K562 (cell line): ENCODE measurements around the gene KRTCAP2. TPM values are rescaled to one million over a fixed set of nuclear protein-coding genes. Genes with fewer than 3 reads are reported as not detected.

Experiments used
- ATAC-seq: fragments of 200-7000 bp; cut with Tn5 transposase; 3 replicates; pipeline ENCODE4 v1.9.1; 2020; ENCODE audit warnings: moderate library complexity
- BruUV-seq: library from RNA; stranded (reverse); fragments of 400-500 nt; replicated peaks from 2 replicates; lab custom pipeline; 2021; lab: Mats Ljungman, UMichigan
- CTCF ChIA-PET: fragments of 300-600 bp; formaldehyde crosslinking; extraction: SDS; loops from one replicate; lab custom pipeline; 2021; ENCODE audit warnings: low intra/inter-chr PET ratio; lab: Yijun Ruan, JAX
- POLR2A ChIA-PET: fragments of 300-600, 350-650 bp; sonication (Branson Sonifier 250); formaldehyde crosslinking; extraction: SDS; loops from one replicate; lab custom pipeline; 2021; ENCODE audit warnings: antibody characterized with exemption, inconsistent platforms; lab: Yijun Ruan, JAX
- DNase-seq, 4 experiments: peaks; one replicate each; pipeline versions ENCODE4 v3.0.0 to v3.0.0-alpha.2; 2011 to 2018; ENCODE audit warnings: low spot score in 3 of 4, mixed read lengths in 3 of 4; ENCODE audit errors: extremely low read depth in 1 of 4
- FAIRE-seq: peaks from 2 replicates; lab custom pipeline; 2011; peaks lifted over from hg19 to GRCh38; lab: Jason Lieb, UNC
- H2AFZ ChIP-seq: 2 replicates; pipeline ENCODE4 v1.6.0; 2011; ENCODE audit warnings: low read depth, low read length, control low read depth, inconsistent platforms
- H3K27ac ChIP-seq: fragments of 200-600 bp; 3 replicates; pipeline ENCODE4 v1.8.0; 2011; ENCODE audit warnings: low read depth, mild to moderate bottlenecking, control low read depth, inconsistent platforms, low read length, moderate library complexity, mixed read lengths; ENCODE audit errors: extremely low read depth
- H3K27me3 ChIP-seq, 2 experiments: fragments of 300-600 bp in 1 of 2; 2 replicates in 1 of 2; 3 replicates in 1 of 2; pipeline versions ENCODE4 v1.6.0 to v1.8.0; 2011; ENCODE audit warnings: inconsistent platforms in 2 of 2, low read length in 2 of 2, mild to moderate bottlenecking in 1 of 2, mixed read lengths in 1 of 2, moderate library complexity in 1 of 2; ENCODE audit not compliant: control insufficient read depth in 2 of 2, insufficient read depth in 2 of 2
- H3K36me3 ChIP-seq: fragments of 300-600 bp; 3 replicates; pipeline ENCODE4 v1.8.0; 2011; ENCODE audit warnings: mild to moderate bottlenecking, low read length, inconsistent platforms; ENCODE audit not compliant: control insufficient read depth, insufficient read depth
- H3K4me1 ChIP-seq, 2 experiments: fragments of 200-600 bp in 1 of 2; replicated peaks in 1 of 2; 2 replicates in 1 of 2; 3 replicates in 1 of 2; pipeline versions ENCODE4 v1.5.1 to v1.8.0; 2011; ENCODE audit warnings: inconsistent platforms in 2 of 2, low read length in 2 of 2, mild to moderate bottlenecking in 1 of 2, mixed read lengths in 1 of 2, moderate library complexity in 1 of 2; ENCODE audit not compliant: control insufficient read depth in 2 of 2, insufficient read depth in 2 of 2
- H3K4me2 ChIP-seq: 2 replicates; pipeline ENCODE4 v1.6.1; 2011; ENCODE audit warnings: low read length, control low read depth, inconsistent platforms, mixed read lengths; ENCODE audit not compliant: insufficient read depth
- H3K4me3 ChIP-seq: fragments of 200-600 bp; sonication (generic), shearing (Covaris generic); 2 replicates; pipeline ENCODE4 v1.5.1; 2016; ENCODE audit warnings: control low read depth, inconsistent platforms
- H3K79me2 ChIP-seq: fragments of 200-600 bp; 3 replicates; pipeline ENCODE4 v1.8.0; 2011; ENCODE audit warnings: low read length, inconsistent platforms; ENCODE audit not compliant: control insufficient read depth, insufficient read depth
- H3K9ac ChIP-seq, 2 experiments: 2 replicates each; pipeline versions ENCODE4 v1.6.0 to v1.6.1; 2011; ENCODE audit warnings: low read depth in 2 of 2, low read length in 2 of 2, control low read depth in 1 of 2, inconsistent platforms in 1 of 2, mild to moderate bottlenecking in 1 of 2, mixed read lengths in 1 of 2; ENCODE audit not compliant: insufficient read depth in 1 of 2
- H3K9me1 ChIP-seq: one replicate; pipeline ENCODE4 v1.6.0; 2011; ENCODE audit warnings: inconsistent platforms, mild to moderate bottlenecking, low read length, moderate library complexity; ENCODE audit not compliant: control insufficient read depth, insufficient read depth
- H3K9me3 ChIP-seq: replicated peaks from 2 replicates; pipeline ENCODE4 v1.5.1; 2011; ENCODE audit warnings: low read depth, low read length, inconsistent platforms; ENCODE audit not compliant: control insufficient read depth, insufficient read depth
- H4K20me1 ChIP-seq: replicated peaks from 2 replicates; pipeline ENCODE4 v1.6.1; 2011; ENCODE audit warnings: low read length, inconsistent platforms, mixed read lengths; ENCODE audit not compliant: control insufficient read depth, insufficient read depth
- ARID2 ChIP-seq: fragments of 450-650 bp; IDR thresholded peaks from 2 replicates; pipeline ENCODE4 v1.6.1; 2017; ENCODE audit warnings: antibody characterized with exemption, mild to moderate bottlenecking
- BACH1 ChIP-seq: fragments of 200-800 bp; sonication (Bioruptor generic); IDR thresholded peaks from 2 replicates; pipeline ENCODE4 v1.6.1; 2016; ENCODE audit warnings: missing genetic modification characterization, missing compliant biosample characterization
- CAMTA2 ChIP-seq: fragments of 250-450 bp; sonication (Bioruptor Pico); conservative IDR thresholded peaks from 2 replicates; pipeline ENCODE4 v1.5.1; 2022
- CBX1 ChIP-seq: sonication (generic); IDR thresholded peaks from 2 replicates; pipeline ENCODE4 v1.6.1; 2016; ENCODE audit warnings: antibody characterized with exemption, low read depth, mild to moderate bottlenecking
- CGGBP1 ChIP-seq: fragments of 250-450 bp; sonication (Bioruptor Pico); IDR thresholded peaks from 2 replicates; pipeline ENCODE4 v1.9.0; 2021; ENCODE audit warnings: mild to moderate bottlenecking
- CREB3L1 ChIP-seq: fragments of 450-650 bp; IDR thresholded peaks from 2 replicates; pipeline ENCODE4 v1.6.1; 2014; ENCODE audit warnings: low read depth, mild to moderate bottlenecking, moderate library complexity, borderline replicate concordance
- GATAD2B ChIP-seq: fragments of 450-650 bp; IDR thresholded peaks from 2 replicates; pipeline ENCODE4 v1.6.1; 2017; ENCODE audit warnings: mild to moderate bottlenecking, borderline replicate concordance
- HOMEZ ChIP-seq: fragments of 250-450 bp; sonication (Bioruptor Pico); IDR thresholded peaks from 2 replicates; pipeline ENCODE4 v1.4.0; 2020; ENCODE audit warnings: mild to moderate bottlenecking, moderate library complexity
- KLF1 ChIP-seq: fragments of 450-650 bp; IDR thresholded peaks from 2 replicates; pipeline ENCODE4 v1.6.1; 2016; ENCODE audit warnings: missing genetic modification characterization, missing compliant biosample characterization
- RBM17 ChIP-seq: fragments of 200-400 bp; formaldehyde crosslinking; IDR thresholded peaks from 2 replicates; pipeline ENCODE4 v1.6.1; 2017; ENCODE audit warnings: low read depth, mild to moderate bottlenecking, low read length, borderline replicate concordance
- TARDBP ChIP-seq: fragments of 450-650 bp; IDR thresholded peaks from 2 replicates; pipeline ENCODE4 v1.6.1; 2016
- ZEB2 ChIP-seq: fragments of 450-650 bp; IDR thresholded peaks from 2 replicates; pipeline ENCODE4 v1.6.1; 2016
- ZFP1 ChIP-seq: fragments of 450-650 bp; formaldehyde crosslinking; IDR thresholded peaks from 2 replicates; pipeline ENCODE4 v1.4.0; 2020; ENCODE audit warnings: mild to moderate bottlenecking, mixed read lengths
- ZNF12 ChIP-seq: sonication (generic); formaldehyde crosslinking; IDR thresholded peaks from 2 replicates; pipeline ENCODE4 v1.4.0; 2020; ENCODE audit warnings: mild to moderate bottlenecking, missing genetic modification reagents
- ZNF518B ChIP-seq: fragments of 250-450 bp; sonication (Bioruptor Pico); IDR thresholded peaks from 2 replicates; pipeline ENCODE4 v1.5.0; 2021; ENCODE audit warnings: mild to moderate bottlenecking, moderate library complexity
- WGBS: fragments of 100-300 bp; shearing (Covaris generic); methylation state at CpG from one replicate; pipeline ENCODE4 v1.1.6; 2016; ENCODE audit warnings: low coverage, mixed read lengths; ENCODE audit not compliant: insufficient coverage; ENCODE audit errors: missing lambda C conversion rate; 5-methylcytosine and 5-hydroxymethylcytosine counted together
- in situ Hi-C: fragments of 300-500 bp; cut with MboI; formaldehyde crosslinking; loops from 4 replicates; pipeline ENCODE4 v1.15.0; 2018; ENCODE audit warnings: inconsistent platforms, mixed read lengths
- intact Hi-C: fragments of 100-400 bp; cut with micrococcal nuclease; formaldehyde crosslinking; loops from 2 replicates; pipeline ENCODE4 v1.14.2; 2022
- polyA plus RNA-seq, 8 experiments: library from polyadenylated mRNA; depleted of rRNA in 4 of 8; stranded (reverse) in 5 of 8; unstranded in 3 of 8; fragments of >200 nt; fragmentation: Nextera tagmentation in 2 of 8; fragmentation: Illumina TruSeq in 1 of 8; extraction: Ambion mirVana in 2 of 8; extraction: Trizol in 1 of 8; gene quantifications; 2 replicates each; pipeline versions ENCODE4 v1.2.1 to v1.2.3, GENCODE V29; 2011 to 2014; ENCODE audit warnings: inconsistent platforms in 1 of 8, missing spikeins in 1 of 8
- total RNA-seq, 7 experiments: library from RNA; depleted of rRNA in 6 of 7; stranded (reverse); fragments of >200 nt in 6 of 7; fragmentation: Illumina TruSeq in 2 of 7; extraction: Trizol in 2 of 7; gene quantifications; 2 replicates each; pipeline versions ENCODE4 v1.2.1 to v1.2.3, GENCODE V29; 2011 to 2021; ENCODE audit warnings: low replicate concordance in 1 of 7

The KRTCAP2 gene
- total and polyA plus RNA-seq, 9 of the 15 experiments (the other 6 are each of a cell fraction or from before 2014, with no cell fraction given), result 126 to 436 (median 244) TPM

GRCh38 chr1:155193275-155193990 is 20.3 kb upstream of the KRTCAP2 start:
- ATAC-seq, result peak; percentile 93
- Histone ChIP-seq H3K9ac (peak overlapping the region; percentile 98 to 99), H2AFZ (peak overlapping the region; percentile 97), H4K20me1 (no peaks in the 10 kb centered on the region), H3K4me1 (peaks cover 19 to 48% of the 10 kb centered on the region in 2 experiments), H3K79me2 (peaks cover 30% of the 10 kb centered on the region), H3K9me1 (no peaks in the 10 kb centered on the region), H3K27me3 (no peaks in the 10 kb centered on the region), H3K4me2 (peak overlapping the region; percentile 97), H3K9me3 (no peaks in the 10 kb centered on the region), H3K36me3 (peaks cover 29% of the 10 kb centered on the region; the same call in 2 of the 3 replicates), H3K4me3 (peak overlapping the region; percentile 69), H3K27ac (peak overlapping the region; percentile 100)
- WGBS, result 0% methylated on average over 26 of the region's 38 CpGs
- peak; percentile 97 for FAIRE-seq
- intact Hi-C loops, result loop anchor here (1.0 kb wide), 2 partner anchors 17 to 34 kb away; no protein-coding TSS in a partner anchor
- CTCF ChIA-PET, result interaction anchor here (0.8 to 1.1 kb wide), 3 partner anchors 17 to 21 kb away, joined by 3 read pairs; partner anchors contain the start of gene KRTCAP2
- no TSS peak for BruUV-seq
- POLR2A ChIA-PET, result interaction anchor here (0.6 to 2.0 kb wide), 15 partner anchors 9 to 321 kb away, joined by 3 to 12 read pairs (median 3); partner anchors contain the start of genes KRTCAP2 and MTX1
- in situ Hi-C loops, result no loop called here
- DNase-seq, result peak; percentile 86 to 94 (median 89)
- no peak for TF ChIP-seq KLF1
- TF ChIP-seq CGGBP1, result no peak
- peak; percentile 72; the same call in 1 of the 2 replicates for TF ChIP-seq GATAD2B
- TF ChIP-seq CAMTA2, result 0 out of 2 replicates have a peak, but pooled peaks have one; percentile 20
- 0 out of 2 replicates have a peak, but pooled peaks have one; percentile 6 for TF ChIP-seq ARID2
- TF ChIP-seq BACH1, result no peak
- no peak for TF ChIP-seq ZFP1 (CRISPR knock-in tag)
- no peak for TF ChIP-seq HOMEZ (CRISPR knock-in tag)
- TF ChIP-seq ZNF12 (CRISPR knock-in tag), result 0 out of 2 replicates have a peak, but pooled peaks have one; percentile 65
- TF ChIP-seq TARDBP, result peak; percentile 93
- TF ChIP-seq CREB3L1, result no peak
- 0 out of 2 replicates have a peak, but pooled peaks have one; percentile 62 for TF ChIP-seq CBX1
- TF ChIP-seq RBM17, result no peak
- TF ChIP-seq ZNF518B (CRISPR knock-in tag), result no peak
- TF ChIP-seq ZEB2, result 0 out of 2 replicates have a peak, but pooled peaks have one; percentile 12
